SK-N-MC (cell line): ENCODE measurements around the gene TEKT1.

Source experiments
- DNase-seq: peaks from one replicate; pipeline ENCODE4 v3.0.0-alpha.2; 2011; ENCODE audit warnings: low read depth, low spot score
- H3K27ac ChIP-seq: fragments of 200-600 bp; sonication (generic); 2 replicates; pipeline ENCODE4 v1.5.1; 2016; ENCODE audit warnings: mixed run types
- H3K36me3 ChIP-seq: fragments of 200-600 bp; sonication (generic); 2 replicates; pipeline ENCODE4 v1.6.1; 2017; ENCODE audit warnings: antibody characterized with exemption, low read length, mixed read lengths; ENCODE audit not compliant: insufficient read depth
- H3K4me3 ChIP-seq: fragments of 200-600 bp; sonication (generic); 2 replicates; pipeline ENCODE4 v1.5.1; 2016
- H3K9ac ChIP-seq: fragments of 200-600 bp; sonication (generic); 2 replicates; pipeline ENCODE4 v1.8.0; 2017; ENCODE audit warnings: mixed run types, mixed read lengths; ENCODE audit not compliant: insufficient read length
- H3K9me3 ChIP-seq: fragments of 200-600 bp; sonication (generic); 2 replicates; pipeline ENCODE4 v1.6.1; 2017; ENCODE audit warnings: low read depth, mild to moderate bottlenecking, antibody characterized with exemption, low read length, moderate library complexity, mixed read lengths
- EZH2 ChIP-seq: fragments of 200-600 bp; sonication (generic); IDR thresholded peaks from one replicate; pipeline ENCODE4 v1.6.1; 2017; ENCODE audit warnings: antibody characterized with exemption
- FOXP2 ChIP-seq: optimal IDR thresholded peaks from 2 replicates; pipeline ENCODE3; 2011; ENCODE audit warnings: mild to moderate bottlenecking, moderate library complexity; ENCODE audit not compliant: insufficient read depth; ENCODE audit errors: extremely low read length, control extremely low read depth
- POLR2AphosphoS5 ChIP-seq: IDR thresholded peaks from 2 replicates; pipeline ENCODE4 v1.6.1; 2012; ENCODE audit warnings: mild to moderate bottlenecking, low read depth, low read length, borderline replicate concordance

The TEKT1 gene

DNA sequence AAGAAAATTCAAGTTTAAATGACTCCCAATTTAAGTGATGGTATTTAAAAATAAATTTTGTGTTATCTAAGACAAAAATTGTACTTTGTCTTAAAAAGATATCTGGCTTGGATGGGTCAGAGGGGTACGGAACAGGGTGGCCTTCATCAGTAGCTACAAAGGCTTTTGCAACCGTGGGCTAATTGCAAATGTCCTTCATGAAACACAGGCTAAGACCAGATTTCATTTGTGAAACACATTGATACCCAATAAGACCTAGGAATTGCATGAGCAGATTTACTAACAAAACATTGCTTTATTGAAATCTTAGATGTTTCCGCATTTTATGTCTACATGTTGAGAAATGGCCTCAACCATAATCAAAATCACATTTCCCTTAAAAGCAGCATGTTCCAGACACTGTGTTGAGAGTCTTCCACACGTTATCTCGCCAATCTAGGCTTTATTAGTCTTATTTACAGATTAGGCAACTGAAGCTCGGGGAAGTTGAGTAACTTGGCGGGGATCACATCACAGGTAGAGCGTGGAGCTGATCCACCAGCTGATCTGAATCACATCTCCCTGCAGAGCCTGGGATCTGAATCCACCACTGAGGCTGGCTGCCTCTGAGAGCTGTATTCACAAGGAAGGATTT, 33.7 kb downstream of the TEKT1 start:
- no peak for TF ChIP-seq EZH2
- TF ChIP-seq POLR2AphosphoS5 = no peak
- TF ChIP-seq FOXP2 = no peak
- DNase-seq = no peak
- no peak overlapping the region for H3K27ac ChIP-seq
- H3K4me3 ChIP-seq = no peak overlapping the region
- no peaks in the 10 kb centered on the region for H3K9me3 ChIP-seq
- H3K36me3 ChIP-seq = no peaks in the 10 kb centered on the region
- no peak overlapping the region for H3K9ac ChIP-seq

DNA sequence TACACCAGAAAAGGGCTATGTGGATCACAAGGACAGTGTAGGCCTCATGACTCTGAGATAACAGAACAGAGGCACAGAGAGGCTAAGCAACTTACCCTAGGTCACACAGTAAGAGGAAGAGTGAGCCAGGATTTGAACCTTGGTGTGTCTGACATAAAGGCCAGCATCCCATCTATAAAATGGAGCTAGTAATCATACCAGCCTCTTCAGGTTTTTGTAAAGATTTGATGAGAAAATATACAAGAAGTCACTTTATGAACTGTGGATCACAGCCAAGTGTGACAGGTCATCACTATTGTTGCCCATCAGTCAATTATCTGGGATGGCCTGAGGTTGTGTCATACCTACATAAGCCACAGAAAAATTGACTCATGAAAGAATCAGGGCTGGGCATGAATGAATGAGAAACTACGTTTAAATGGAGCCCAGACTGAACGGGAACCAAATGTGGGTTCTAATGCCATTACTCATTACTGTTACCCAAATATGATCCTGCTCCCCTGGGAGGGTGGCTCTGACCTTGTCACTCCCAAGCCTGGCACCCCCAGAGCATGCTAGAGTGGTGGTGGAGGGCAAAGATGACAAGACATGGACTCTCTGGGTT, 34.5 kb downstream of the TEKT1 start:
- TF ChIP-seq FOXP2 (no peak), POLR2AphosphoS5 (no peak), EZH2 (no peak)
- Histone ChIP-seq H3K27ac (no peak overlapping the region), H3K36me3 (no peaks in the 10 kb centered on the region), H3K4me3 (no peak overlapping the region), H3K9ac (no peak overlapping the region), H3K9me3 (no peaks in the 10 kb centered on the region)
- DNase-seq = no peak

DNA sequence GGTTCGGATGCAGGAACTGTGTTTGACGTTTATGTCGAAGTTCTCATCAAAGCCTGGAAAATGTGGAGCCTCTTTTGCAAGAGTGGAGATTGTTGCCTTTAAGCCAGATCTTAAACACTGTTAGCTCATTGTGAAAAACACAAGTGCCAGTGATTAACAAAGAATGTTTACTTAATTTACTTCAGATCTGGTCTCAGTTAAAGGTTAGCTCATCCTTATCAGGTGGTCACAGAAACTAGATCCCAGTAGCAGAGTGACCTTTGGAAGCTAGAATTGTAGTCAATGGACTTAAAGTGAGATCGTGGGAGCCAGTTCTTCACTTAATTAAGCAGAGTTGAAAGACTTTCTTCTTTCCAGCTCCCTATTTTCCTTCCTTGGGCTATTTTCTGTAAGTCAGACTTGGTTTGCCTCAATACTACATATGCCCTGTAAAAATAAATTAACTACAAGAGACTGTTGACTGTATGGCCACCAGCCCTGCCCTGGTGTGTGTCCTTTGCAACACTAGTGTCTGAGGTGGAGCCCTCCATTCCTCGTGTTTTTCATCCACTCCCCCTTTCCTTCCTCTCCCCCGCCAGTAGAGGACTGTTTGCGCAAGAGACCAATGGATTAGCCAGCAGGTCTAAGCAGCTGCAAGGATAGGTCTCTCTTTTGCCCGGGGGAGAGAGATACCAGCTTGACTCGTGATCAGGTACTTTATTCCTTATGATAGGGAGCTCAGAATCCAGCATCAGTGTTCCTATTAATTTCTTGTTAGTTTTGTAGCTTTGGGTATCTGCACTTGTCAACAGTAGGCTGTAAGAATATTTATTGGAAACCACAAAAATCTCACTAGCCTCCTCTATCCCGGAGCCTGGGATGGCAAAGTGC, 35.3 kb downstream of the TEKT1 start:
- DNase-seq = no peak
- H3K9ac ChIP-seq = no peak overlapping the region
- TF ChIP-seq POLR2AphosphoS5 (no peak), FOXP2 (no peak), EZH2 (no peak)
- H3K27ac ChIP-seq = no peak overlapping the region
- H3K9me3 ChIP-seq = no peaks in the 10 kb centered on the region
- no peaks in the 10 kb centered on the region for H3K36me3 ChIP-seq
- no peak overlapping the region for H3K4me3 ChIP-seq

DNA sequence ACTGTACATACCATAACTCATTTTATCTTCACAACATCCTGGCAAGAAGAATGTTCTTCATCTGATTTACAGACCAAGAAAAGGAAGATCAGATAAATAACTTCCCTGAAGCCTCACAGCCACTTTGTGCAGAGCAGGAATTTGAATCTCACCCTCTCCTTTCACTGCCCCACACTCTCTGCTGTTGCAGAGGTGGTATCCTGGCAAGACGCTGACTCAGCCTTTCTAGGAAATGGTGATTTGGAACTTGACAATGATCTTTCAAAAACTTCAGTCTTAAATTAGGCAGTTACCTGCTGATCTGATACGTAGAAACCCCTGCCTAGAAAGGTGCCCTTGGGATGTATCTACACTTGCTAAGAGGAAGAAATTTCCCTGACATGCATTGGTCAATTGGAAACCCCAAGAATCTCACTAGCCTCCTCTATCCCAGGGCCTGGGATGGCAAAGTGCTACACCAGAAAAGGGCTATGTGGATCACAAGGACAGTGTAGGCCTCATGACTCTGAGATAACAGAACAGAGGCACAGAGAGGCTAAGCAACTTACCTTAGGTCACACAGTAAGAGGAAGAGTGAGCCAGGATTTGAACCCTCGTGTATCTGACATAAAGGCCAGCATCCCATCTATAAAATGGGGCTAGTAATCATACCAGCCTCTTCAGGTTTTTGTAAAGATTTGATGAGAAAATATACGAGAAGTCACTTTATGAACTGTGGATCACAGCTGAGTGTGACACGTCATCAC, 37.6 kb downstream of the TEKT1 start:
- H3K27ac ChIP-seq = no peak overlapping the region
- no peak for DNase-seq
- no peaks in the 10 kb centered on the region for H3K9me3 ChIP-seq
- no peak overlapping the region for H3K4me3 ChIP-seq
- TF ChIP-seq POLR2AphosphoS5 (no peak), EZH2 (no peak), FOXP2 (no peak)
- H3K9ac ChIP-seq = no peak overlapping the region
- no peaks in the 10 kb centered on the region for H3K36me3 ChIP-seq

DNA sequence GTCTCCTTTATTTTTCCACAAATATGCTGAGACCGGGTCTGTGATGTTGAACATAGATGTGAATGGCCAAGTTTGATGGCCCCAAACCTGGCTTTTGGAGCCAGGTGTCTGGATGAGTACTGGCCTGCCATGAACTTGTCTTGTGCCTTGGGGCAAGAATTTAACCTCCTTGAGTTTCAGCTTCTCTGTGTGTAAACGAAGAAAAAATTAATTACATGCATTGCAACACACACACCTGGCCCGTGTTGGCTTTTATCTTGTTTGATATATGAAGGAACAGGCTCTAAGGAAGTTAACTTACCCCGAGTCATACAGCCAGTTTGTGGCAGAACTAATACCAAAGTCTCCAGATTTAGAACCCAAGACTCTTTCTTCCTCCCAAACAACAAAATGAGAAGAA, 42.4 kb downstream of the TEKT1 start:
- Histone ChIP-seq H3K4me3 (no peak overlapping the region), H3K9me3 (no peaks in the 10 kb centered on the region), H3K36me3 (no peaks in the 10 kb centered on the region), H3K9ac (no peak overlapping the region), H3K27ac (no peak overlapping the region)
- TF ChIP-seq FOXP2 (no peak), EZH2 (no peak)
- DNase-seq = no peak

DNA sequence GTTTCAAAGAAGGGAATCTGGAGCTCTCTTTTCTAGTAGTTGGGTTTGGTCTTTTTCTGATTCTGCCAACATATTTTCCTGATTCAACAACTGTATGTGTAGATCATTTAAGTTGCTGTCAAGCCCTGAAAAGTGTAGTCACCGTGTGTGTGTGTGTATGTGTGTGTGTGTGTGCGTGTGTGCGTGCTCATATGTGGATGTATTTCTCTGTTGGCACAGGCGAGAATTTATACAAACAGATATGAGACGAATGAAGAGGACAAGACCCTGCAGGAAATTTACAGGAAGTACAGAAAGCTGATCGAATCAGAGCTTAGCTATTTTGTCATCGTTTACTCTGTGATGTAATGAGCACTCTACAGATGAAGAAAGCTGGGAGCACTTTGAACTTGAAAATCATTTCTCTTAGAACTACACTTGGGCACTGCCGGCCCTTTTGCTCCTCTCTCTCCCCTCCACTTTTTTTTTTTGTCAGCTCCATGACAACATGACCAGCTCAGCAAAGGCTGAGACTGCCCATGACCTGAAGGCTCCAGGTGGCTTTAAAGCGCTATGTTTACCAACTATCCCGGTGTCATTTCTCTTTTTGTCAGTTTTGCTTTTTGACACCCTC, 44.3 kb downstream of the TEKT1 start:
- no peak for DNase-seq
- no peak overlapping the region for H3K4me3 ChIP-seq
- no peak overlapping the region for H3K27ac ChIP-seq
- H3K9me3 ChIP-seq = no peaks in the 10 kb centered on the region
- TF ChIP-seq EZH2 (no peak), POLR2AphosphoS5 (no peak), FOXP2 (no peak)
- H3K9ac ChIP-seq = no peak overlapping the region
- no peaks in the 10 kb centered on the region for H3K36me3 ChIP-seq

DNA sequence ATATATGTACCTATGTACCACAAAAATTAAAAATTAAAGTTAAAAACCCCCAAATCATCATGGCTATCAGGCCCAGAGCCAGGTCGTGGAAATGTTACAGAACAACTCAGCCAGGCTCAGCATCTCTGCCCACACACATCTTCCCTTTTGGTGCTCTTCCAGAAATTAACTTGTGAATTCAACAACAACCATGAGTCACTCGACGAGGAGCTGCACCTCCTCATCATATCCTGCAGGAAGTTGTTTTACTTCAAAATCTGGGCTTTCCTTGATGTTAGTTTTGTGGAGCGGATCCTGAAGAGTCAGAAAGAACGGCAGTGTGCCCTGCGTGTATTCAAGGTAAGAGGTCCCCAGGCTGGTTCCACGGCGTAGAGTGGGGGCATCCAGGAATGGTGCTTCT, 44.9 kb downstream of the TEKT1 start:
- DNase-seq = no peak
- TF ChIP-seq EZH2 = no peak
- no peak overlapping the region for H3K4me3 ChIP-seq

DNA sequence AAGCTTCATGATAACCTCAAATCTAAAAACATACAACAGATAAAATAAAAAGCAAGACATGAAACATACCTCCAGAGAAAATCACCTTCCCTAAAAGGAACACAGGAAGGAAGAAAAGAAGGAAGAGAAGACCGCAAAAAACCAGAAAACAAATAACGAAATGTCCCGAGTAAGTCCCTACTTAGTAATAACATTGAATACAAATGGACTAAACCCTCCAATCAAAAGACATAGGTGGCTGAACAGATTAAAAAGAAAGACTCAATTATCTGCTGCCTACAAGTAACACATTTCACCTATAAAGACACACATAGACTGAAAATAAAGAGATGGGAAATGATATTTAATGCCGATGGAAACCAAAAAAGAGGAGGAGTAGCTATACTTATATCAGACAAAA, 49.3 kb downstream of the TEKT1 start:
- Histone ChIP-seq H3K36me3 (no peaks in the 10 kb centered on the region), H3K9me3 (no peaks in the 10 kb centered on the region), H3K4me3 (no peak overlapping the region), H3K27ac (no peak overlapping the region), H3K9ac (no peak overlapping the region)
- DNase-seq = no peak
- TF ChIP-seq EZH2 = no peak
- no peak for TF ChIP-seq FOXP2
- no peak for TF ChIP-seq POLR2AphosphoS5

More for the DNA sequence above, 44.9 kb downstream of the TEKT1 start:
- H3K36me3 ChIP-seq = no peaks in the 10 kb centered on the region
- H3K27ac ChIP-seq = no peak overlapping the region
- H3K9me3 ChIP-seq = no peaks in the 10 kb centered on the region
- no peak overlapping the region for H3K9ac ChIP-seq
